SIG-M5 treated with dmso at 0.1 percent for 504 hours (cell line): ENCODE measurements around the gene ATP11C.
"Not testable (repeated sequence)": the region's sequence is repeated elsewhere in the genome, so short reads cannot be mapped to it uniquely, and the experiment has no call there.

ENCODE experiments used
- DNase-seq: peaks from one replicate; lab custom pipeline; 2025; ENCODE audit not compliant: unreplicated experiment; lab: John Stamatoyannopoulos, UW

ATP11C gene

DNA sequence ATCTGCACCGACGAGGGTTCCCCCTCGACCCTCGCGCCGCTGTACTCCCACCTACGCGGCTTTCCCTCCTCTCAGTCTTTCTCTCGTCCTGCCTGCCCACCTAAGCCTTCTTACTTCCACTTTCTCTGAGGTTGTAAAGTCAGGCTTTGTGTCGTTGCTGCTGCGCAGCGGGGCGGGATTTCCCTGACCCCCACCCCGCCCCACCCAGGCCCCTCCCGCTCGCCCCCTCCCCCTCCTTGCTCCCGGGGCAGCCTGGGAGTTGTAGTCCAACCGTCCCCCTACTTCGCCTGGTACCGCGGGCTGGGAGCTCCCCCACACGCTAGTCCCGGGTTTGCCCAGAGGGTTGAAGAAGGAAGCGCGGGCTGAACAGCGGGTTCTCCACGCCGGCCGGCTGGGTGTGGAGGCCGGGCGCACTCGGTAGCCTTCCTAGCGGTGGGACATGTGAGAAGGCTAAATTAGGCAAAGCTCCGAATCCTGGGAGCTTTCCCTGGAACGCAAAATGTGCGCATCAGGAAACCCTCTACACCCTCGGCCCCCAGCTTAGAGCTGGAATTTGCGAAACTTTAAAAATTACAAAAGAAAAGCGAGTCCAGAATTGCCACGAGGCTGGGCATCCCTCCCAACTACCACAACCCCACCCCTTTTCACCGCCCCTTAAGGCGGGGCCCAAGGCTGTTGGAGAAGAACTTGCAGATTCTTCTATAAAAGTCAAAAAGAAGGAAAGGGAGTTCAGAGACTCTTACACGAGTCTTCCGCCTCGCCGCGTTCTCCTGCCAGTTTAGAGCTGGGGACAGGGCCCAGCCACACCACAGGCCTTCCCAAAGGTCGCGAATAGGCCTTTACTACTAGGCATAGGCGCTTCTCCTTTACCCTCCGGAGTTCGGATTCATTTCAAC, at the start of gene ATP11C:
Gene ATP11C, minus strand, starts transcription at position 153 of the 896 bp plus-strand sequence. CDS start 1,011 bp downstream, outside the sequence.
- peak; percentile 91 for DNase-seq

DNA sequence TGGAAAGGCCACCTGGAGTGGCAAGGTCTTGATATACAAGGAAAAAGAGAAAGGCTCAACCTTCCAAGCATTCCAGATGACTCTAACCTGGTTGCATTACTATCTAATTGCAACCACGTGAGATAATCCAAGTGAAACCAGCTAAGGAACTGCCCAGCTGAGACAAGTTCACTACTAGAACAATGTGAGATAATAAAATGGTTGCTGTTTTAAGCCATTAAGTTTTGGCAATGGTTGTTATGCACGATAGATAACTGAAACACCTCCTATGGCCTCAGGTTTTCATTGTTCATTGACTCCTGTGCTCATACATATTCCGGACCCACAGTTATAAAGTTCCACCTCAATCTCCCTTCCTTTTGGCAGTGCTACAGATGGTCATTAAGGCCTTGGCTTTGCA, 41.6 kb upstream of the ATP11C start:
- no peak for DNase-seq

DNA sequence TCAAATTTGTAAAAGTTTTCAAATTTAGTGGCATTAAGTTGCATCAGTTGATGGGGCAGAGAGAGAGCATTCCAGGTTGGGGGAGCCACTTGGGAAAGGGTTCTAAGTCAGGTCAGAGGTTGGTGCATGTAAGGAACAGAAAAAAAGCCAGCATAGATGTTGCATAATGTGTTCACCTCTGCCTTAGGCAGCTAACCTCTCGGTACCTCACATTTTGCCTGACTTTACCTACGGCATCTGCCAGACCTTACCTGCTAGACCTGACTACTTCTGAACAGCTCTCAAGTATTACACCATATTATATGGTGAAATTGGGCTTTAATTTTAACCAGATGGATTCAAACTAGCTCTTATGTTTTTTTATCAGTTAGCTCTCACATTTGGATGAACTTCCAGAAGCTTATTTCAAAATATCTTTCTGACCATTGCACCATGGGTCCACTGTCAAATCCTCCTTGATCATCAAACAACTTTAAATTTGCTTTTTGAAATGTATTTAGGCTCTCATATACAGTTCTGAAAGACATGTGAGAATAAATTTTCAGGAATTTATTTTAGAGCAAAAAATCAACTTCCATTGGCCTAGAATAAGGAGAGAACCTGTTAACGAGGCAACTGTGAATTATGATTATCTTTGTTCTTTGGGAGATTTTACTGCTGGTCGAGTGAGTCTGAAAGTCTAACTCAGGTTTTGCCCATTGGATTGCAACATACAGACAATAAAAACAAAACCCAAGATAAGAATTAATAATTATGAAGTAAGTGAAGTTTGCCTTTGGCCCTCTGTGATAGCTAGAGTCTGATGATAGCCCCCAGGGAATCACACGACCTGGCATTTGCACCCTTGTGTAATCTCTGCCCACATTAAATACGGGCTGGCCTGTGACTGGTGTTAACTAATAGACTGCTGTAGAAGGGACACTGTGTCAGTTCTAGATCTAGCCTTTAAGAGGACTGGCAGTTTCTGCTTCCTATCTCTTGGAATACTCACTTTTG, 40.1 kb upstream of the ATP11C start:
- DNase-seq, result no peak

DNA sequence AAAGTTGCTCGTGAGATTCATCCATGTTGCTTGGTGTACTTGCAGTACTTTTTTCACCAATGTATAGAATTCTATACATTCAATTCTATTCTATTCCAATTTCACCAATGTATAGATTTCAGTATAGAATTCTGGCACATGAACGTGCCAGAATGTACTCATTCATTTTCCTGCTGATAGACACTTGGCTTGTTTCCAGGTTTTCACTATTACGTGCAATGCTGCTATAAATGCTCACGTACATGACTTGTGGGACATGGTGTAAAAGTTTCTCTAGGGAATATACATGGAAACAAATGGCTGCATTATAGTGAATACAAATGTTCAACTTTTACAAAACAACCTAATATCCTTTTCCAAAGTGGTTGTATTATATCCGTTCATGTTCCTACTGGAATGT, 39.3 kb upstream of the ATP11C start:
- DNase-seq, result no peak

DNA sequence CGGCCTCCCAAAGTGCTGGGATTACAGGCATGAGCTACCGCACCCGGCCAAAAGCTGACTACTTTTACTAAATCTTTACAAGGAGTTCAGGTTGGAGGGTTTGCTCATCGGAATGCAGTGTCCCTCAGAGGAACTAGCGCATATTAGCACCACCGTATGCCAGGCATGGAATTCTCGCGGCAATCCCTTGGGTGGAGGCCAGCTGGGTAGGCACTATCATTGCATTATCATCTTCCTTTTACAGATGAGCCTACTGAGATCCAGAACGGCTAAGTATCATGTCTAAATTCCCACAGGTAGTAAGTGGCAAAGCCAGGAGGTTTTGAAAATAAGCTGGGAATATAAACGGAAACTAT, 38.5 kb upstream of the ATP11C start:
- no peak for DNase-seq

DNA sequence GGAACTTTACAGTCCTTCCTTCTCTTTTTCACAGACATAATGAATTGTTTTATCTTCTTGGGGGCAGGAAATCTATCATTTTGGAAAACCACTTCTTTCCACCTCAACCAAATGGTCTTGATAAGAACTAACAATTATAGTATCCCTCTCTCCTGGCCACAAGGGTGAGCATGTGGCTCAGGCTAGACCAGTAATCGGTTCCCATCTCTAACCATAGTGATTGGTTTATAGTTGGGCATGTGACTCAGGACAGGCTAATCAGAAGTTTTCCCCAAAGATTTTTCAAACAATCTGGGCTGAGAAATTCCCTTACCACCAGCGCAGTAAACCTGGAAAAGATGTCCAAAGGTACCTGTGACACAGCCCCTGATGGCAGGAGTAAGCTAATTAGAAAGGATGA, 36.4 kb upstream of the ATP11C start:
- DNase-seq, result no peak

DNA sequence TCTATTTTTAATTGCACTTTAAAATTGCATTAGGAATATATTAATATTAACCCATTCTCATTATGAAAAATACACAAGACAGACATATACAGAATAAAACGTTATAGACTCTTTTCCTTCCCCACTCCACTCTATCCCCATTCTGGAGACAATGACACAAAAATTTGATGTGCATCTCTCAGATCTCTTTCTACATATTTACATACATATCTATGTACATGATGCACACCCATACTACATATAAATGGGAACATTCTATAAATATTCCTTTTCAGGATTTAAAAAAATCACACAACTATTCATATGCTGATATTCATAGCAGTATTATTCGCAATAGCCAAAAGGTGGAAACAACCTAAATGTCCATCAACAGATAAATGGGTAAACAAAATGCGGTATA, 34.9 kb upstream of the ATP11C start:
- DNase-seq, result no peak

DNA sequence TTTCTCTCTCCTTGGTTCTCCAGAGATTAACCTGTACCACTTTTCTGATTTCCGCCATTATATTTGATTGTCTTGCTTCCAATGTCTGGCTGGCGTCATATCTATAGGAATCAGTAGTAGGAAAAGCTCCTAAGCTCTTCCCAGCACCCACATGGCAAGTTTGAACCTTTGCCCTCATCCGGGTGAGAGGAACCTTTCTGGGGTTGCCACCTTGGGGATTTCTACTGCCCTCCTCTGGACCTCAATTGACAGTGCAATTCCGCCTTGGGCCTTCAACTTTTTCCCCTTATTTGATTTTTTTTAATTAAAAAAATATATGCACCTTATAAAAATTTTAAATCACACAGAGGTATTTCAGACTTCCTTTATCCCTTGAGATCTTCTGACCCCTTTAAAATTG, 34.4 kb upstream of the ATP11C start:
- peak; percentile 4 for DNase-seq

DNA sequence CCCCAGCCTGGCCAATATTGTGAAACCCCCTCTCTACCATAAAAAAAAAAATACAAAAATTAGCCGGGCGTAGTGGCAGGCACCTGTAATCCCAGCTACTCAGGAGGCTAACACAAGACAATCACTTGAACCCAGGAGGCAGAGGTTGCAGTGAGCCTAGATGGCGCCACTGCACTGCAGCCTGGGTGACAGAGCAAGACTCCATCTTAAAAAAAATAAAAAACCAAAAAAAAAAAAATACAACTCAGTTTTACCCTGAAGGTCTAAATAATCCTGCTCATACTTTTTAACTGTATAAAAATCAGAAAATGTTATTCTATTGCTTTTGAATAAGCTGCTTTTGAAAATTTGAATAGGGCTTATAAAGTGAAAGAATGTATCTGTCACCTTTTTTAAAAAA, 33.3 kb upstream of the ATP11C start:
- not testable (repeated sequence) for DNase-seq

DNA sequence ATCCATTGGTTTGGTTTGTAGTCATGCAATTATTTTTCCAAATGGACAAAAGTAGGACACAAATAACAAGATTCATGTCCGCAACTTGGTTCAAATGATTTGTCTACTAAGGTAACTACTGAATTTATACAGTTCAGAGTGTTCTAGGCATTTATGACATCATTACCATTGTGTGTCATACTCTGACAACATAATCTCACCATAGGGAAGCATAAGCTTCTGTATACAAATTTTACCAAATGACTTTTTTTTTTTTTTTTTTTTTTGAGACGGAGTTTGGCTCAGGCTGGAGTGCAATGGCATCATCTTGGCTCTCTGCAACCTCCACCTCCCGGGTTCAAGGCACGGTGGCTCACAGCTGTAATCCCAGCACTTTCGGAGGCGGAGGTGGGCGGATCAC, 32.6 kb upstream of the ATP11C start, which contains the start of gene CXorf66:
Gene CXorf66, minus strand, starts transcription at position 101 of the 400 bp plus-strand sequence. Its CDS starts 25 bp downstream, at position 76.
- DNase-seq, result no peak

DNA sequence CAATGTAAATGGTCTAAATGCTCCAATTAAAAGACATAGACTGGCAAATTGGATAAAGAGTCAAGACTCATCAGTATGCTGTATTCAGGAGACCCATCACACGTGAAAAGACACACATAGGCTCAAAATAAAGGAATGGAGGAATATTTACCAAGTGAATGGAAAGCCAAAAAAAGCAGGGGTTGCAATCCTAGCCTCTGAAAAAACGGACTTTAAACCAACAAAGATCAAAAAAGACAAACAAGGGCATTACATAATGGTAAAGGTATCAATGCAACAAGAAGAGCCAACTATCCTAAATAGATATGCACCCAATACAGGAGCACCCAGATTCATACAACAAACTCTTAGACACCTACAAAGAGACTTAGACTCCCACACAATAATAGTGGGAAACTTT, 28.2 kb upstream of the ATP11C start:
- DNase-seq, result not testable (repeated sequence)

DNA sequence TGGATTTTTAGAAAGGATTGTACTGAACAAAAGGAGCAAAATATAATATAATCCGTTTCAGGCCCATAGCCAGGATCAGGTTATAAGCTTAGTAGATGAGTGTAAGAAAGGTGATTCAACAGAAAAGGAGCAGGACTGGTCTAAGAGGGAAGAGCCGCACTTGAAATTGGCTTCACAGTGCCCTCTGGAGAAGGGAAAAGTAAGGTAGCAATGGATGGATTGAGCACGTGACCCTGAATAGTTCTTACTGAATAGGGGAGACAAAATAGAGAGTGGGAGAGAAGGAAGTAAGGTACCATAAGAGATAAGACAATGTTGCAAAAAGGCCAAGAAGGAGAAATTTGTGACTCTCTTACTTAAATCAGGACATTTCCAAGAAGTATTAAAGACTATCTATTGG, 16.9 kb upstream of the ATP11C start:
- DNase-seq, result no peak

DNA sequence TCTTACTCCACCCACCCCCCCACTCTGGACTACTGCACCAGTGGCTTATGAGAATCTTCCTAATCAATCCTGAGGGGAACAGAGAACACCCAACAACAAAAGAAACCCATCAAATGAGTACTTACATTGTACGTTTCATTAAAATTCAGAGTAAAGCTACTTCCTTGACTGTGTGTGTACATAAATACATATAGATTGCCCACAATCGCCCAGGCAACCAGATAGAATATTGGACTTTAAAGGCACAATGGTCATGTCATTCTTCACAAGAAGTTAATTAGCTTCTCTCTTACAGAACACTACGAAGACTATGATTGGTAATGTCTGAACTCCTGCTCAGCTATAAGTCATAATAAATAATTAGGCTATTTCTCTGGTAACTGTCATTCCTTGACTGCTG, 12.2 kb upstream of the ATP11C start:
- no peak for DNase-seq

DNA sequence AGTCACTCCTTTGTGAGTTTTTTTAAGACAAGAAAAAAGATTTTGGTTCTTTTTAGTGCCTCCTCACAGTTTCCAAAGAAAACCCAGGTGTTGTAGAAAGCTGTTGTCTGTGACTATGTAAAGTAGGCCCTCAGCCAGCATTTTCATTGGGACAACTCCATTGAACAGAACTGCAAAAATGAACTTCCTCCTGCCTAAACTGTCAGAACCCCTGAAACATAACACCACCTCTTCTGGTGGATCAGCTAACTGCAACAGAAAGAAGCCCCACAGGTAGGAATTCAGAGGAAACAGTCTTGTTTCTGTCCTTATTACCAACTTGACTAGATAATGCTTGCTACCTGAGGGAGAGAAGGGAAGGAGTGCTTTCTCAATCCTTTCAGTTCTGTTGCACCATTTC, 3.4 kb upstream of the ATP11C start:
- DNase-seq, result peak; percentile 17

DNA sequence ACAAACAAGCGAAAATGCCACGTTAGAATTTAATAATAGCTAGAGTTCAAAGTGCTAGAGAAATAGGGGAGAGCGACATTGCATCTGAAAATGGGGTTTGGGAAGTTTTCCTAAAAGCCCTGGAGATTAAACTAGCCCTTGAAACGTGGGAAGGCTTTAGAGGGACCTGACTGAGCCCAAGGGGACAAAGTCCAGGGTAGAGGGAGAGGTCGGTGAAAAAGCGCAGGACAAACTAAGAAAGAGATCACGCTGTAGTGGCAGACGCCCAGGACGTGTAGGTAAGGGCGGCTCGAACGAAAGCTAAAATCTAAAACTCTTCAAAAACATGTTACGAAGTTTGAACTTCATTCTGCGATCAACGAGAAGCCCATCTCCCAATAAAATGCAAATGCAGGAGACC, 1.1 kb upstream of the ATP11C start:
- no peak for DNase-seq

DNA sequence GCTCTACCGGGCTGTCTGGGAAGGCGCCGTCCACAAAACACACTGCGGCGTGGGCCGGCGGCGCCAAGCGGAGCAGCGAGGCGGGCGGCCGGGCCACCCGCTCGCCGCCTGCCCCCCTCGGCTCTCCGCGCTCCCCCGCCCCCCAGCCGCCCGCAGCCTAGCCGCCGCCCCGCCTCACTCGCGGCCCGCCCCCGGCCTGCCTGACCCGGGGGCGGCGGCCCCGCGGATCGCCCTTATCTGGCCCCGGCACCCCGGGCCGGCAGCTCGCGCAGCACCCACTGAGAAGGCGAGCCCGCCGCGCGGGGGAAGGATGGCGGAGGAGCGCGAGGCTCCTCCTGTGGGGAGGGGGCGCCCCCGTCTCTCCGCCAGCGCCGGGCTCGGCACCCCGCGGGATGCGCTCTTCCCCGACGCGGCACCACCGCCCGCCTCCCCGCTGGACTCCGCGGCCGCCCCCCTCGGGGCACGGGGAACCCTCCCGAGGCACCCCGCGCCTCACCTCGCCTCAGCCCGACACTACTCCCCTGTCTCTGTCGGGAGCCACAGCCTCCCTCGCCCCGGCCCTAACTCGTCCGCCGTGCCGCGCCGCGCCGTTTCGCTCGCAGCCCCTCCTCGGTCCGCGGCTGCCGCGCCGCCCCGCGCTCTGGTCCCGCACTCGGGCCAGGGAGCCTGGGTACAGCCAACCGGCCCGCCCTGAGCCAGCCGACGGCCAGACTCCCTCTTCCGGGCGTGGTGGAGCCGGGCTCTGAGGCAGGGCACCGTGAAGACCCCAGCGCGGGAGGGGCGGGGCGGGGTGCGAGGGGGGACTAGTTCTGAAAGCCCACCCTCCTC, 566 bp downstream of the ATP11C start:
- peak; percentile 54 for DNase-seq

DNA sequence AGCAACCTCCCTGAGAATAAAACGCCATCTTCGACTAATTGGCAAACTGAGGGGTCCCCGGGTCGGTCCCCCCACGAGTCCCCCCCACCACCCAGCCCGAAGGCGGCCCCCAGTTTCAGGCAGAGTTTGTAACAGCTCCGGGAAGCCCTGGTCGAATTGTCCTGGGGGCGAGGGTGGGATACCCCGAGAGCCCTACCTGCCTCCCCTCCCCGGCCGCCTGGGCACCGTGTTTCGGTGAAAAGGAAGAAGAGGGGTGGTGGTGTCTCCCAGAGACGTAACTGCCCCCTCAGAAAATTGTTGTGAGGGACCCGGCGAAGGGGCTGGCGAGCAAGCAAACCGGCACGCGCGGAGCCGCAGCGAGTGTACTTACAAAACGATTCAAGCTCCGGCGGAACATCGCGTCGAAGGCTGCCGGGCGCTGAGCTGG, 1.2 kb downstream of the ATP11C start:
- DNase-seq, result no peak

DNA sequence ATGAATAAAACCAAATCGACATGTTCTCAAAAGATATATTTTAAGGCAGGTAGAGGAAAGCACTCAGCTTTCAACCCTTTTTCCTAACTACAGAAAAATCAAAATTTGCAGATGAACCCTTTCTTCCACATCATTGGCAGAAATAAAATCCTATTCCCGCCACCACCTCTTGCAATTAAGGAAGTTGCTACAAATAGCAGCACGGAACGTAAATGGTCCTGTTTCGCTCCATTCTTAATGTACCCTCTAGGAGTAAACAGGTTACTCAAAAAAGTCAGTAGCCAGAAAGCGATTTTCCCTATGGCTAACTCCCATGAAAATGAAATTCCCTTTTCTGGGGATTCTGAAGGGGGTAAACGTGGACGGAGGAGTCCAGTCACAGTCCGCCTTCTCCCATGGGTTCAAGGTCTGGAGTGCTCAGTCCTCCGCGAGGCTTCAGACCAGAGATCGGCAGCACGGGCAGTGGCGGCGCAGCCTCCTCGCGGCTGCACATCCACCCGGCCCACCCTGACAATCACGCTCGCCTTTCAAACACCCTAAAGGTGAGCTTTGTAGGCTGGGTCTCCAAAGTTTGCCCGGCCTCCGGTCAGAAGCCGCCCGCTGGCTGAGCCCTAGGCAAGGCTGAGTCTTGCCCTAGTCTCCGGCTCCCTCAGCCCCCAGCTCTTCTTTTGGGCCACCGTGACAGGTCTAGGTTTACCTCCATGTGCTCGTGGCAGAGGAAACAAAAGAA, 1.8 kb downstream of the ATP11C start:
- no peak for DNase-seq

DNA sequence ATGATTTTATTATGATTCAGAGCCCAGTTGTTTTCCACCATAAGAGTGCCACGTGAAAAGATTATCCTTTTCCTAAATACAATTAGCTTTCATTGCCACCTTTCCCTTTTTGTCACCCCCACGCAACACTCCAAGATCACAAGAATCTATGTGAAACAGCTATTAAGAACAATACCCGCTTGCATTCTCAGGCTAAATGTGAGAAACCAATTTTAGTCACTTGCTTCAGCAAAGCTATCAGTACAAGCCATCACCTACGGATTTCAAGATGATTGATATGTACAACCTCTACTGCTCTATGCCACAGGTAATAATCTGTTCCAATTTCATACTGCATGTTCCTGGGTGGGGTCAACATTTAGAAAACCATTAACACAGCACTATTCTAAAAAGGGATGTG, 2.5 kb downstream of the ATP11C start:
- DNase-seq, result no peak

DNA sequence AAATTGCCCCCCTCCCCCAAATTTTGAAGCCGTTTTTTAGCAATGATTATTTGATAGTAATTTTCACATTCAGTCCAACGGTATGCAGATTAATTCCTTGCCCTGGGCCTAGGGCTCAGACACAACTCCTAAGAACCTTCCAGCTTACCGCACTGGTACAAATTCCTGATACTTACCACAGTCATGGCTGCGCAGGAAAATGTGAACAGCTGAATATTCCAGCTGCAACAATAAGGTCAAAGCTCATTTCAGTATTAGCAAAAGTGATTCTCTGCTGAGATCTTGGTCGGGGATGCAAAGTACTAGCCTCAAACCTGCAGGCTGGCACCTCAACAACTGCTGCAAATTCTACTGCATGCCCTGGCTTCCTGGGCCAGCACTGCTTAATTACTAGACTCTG, 3.0 kb downstream of the ATP11C start:
- no peak for DNase-seq
